HG02642 (cell line): ENCODE results near the gene PTPRJ.
"Not testable (repeated sequence)": the region's sequence is repeated elsewhere in the genome, so short reads cannot be mapped to it uniquely, and the experiment has no call there.

Source experiments
- ATAC-seq: cut with Tn5 transposase; IDR thresholded peaks from one replicate; pipeline ENCODE4 v1.9.1; 2021; ENCODE audit warnings: mild to moderate bottlenecking; ENCODE audit not compliant: unreplicated experiment, poor library complexity

Gene PTPRJ

DNA sequence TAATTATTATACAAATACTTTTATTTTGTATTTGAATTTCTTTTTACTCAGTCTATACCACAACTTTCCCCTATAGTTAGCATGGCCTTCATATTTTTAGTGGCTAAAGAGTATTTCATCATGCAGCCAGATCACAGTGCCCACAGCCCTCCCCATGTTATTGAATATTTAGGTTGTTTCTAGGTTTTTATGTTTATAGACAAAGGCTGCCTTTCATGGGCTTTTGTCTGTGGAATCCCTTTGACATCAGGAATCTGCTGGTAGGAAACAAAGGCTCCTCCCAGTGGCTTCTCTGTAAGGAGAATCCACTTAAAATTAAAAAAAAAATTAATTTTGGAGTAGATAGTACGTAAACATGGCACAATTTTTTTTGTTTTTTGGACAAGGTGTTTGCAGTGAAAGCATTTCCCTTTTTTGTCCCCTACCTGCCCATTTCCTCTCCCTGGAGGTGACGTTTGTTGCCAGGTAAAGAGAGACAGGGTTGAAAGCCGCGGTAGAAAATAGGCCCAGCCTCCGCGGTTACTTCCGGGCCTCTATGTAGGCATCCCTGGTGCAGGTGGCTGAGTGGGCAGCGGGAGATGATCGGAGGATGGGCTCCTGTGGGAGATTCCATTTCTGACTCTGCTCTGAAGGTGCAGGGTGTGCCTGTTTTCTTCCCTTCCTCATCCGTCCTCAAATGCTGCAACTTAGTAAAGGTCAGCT, 154.0 kb downstream of the PTPRJ start:
- ATAC-seq = no peak

DNA sequence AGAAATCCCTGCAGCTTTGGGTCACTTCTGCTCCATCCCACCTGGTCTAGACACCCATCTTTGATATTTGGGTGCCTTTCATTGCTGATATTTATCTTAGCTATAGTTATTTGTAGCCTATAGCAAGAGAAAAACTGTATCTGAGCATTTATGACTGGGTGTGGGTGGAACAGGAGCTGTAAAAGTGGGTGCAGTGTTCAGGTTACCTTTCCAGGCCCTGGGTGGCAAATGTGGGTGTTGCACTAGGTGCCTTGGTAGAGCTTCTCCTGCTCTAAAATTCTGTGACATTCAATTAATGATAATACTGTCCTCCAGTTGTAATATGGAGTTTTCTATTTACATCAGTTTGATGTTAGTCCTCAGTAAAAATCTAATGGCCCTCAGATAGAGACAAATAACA, 157.9 kb downstream of the PTPRJ start:
- no peak for ATAC-seq

DNA sequence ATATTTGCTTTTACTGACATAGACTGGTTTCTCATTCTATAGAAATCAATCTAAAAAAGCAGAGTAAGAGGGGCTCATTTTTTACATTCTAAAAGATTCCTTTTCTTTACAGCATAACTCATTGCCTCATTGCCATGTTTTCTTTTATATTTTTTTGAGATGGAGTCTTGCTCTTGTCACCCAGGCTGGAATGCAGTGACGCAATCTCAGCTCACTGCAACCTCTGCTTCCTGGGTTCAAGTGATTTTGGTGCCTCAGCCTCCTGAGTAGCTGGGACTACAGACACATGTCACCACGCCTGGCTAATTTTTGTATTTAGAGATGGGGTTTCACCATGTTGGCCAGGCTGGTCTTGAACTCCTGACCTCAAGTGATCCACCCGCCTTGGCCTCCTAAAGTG, 159.5 kb downstream of the PTPRJ start:
- not testable (repeated sequence) for ATAC-seq

DNA sequence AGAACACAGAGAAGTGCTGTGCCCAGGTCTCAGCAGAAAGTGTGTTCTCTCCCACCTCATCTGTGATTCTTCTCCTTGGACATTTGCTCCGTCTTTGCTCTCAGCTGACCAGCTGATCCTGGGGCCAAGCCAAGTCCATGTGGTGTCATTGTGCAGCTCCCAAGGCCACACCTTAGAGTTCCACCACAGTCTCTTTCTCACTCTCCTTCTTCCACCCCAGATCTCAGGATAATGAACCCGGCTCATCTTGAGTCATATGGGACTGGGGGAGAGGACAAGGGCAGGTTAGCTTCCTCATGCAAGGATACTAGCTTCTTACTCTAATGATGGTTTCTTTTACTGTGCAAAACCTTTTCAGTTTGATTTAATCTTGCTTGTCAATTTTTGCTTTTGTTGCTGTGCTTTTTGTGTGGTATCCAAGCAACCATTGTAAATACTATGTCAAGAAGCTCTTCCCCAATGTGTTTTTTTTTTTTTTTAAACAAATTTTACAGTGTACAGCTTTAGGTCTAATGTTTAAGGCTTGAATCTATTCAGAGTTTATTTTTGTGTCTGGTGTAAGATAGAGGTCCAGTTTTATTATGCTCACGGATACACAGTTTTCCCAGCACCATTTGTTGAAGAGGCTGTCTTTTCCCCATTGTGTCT, 161.2 kb downstream of the PTPRJ start:
- no peak for ATAC-seq

DNA sequence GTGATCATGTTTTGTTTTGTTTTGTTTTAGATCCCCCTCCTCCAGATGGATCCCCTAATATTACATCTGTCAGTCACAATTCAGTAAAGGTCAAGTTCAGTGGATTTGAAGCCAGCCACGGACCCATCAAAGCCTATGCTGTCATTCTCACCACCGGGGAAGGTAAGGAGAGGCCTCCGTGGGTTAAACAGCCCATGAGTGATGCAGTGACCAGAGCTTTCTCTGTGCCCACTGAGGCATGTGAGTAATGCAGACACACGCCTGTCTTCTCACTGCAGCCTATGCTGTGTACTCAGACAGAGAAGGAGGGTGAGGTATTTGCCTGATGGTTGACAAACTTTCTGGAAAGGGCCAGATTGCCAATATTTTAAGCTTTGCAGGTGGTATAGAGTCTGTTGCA, 162.5 kb downstream of the PTPRJ start:
- no peak for ATAC-seq

DNA sequence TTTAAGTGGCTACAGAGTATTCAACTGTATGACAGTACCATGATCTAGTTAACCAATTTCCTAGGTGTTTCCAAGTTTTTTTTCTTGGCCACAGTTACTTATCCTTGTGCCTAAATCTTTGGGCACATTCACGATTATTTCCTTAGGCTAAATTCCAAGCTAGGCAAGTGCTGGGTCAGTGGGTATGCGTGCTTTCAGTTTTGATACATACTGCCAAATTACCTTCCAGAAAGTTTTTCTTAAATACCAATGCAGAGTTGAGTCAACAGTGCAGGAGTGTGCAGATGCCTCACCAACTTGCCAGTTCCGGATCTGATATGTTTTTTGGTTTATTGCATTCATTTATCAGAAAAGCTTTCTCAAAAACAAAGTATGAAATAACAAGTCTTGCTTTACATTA, 168.4 kb downstream of the PTPRJ start:
- no peak for ATAC-seq

DNA sequence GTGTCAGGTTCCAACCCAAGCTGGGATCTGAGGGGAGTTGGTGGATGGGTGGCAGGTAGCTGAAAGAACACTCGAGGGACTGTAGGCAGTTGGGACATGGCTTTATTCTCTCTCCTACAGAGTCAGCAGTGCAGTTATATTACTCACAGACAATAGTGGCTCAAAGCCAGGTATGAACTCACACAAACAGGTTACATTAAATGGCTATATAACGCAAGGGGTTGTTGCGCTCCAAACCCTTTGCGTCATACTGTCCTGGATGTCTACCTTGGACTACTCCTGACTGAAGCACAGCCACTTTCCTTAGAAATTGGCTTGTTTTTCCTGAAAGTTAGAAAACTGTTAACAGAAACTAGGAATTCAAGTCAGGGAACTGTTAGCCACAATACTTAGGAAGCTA, 169.9 kb downstream of the PTPRJ start:
- ATAC-seq = no peak

DNA sequence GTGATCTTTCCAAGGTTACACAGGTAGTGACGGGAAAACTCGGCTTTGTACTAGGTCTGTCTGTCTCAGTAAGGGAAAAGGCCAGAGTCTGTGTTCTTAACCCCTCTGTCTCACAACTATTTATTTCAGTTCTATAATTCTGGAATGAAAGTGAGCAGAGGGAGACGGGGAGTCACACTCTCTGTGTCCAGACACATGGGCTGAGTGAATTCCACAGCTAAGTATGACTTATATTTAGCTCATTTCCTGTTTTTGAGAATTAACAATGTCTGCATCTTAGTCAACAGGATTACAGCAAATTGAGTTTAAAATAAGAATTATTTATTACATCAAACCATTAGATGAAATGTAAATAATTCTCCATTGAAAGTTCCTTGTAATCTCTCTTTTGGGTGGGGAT, 173.8 kb downstream of the PTPRJ start:
- ATAC-seq = no peak

DNA sequence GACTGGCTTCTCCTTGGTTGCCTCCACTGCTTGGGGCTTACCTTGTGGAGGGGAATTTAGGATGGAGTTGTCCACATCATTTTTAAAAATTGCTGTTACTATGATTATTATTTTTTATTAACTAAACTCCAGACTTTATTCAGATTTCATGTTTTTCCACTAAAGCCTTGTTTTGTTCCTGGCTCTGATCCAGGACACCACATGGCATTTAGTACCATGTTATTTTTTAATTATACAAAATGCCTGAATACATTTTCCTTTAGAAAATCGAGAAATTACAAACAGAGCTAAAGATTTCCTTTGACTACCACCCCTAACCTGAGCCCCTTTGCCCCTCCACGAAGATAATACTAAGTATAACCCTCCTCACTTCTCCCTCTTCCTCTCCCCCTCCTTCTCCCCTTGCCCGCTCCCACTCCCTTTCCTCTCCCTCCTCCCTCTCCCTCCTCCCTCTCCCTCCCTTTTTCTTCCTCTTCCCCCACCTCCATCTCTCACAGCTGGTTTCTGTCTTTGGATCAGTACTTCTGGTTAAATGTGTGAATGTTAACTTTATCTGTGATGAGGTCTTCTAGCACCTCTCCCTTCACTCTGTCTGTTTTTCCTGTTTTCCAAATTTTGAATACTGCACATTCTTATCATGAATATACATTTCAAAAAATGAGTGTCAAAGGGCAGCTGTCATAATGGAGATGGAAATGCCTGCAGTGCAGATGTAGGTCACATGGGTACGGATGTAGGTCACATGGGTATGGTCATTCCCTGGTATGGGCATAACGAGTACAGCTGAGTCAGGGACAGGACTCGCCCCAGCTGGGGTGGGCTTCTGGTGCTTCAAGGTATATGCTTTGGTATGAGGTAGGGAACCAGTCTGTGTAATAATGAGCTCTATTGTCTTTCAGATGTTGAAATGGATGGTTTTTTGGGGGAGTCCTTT, 181.9 kb downstream of the PTPRJ start:
- no peak for ATAC-seq

DNA sequence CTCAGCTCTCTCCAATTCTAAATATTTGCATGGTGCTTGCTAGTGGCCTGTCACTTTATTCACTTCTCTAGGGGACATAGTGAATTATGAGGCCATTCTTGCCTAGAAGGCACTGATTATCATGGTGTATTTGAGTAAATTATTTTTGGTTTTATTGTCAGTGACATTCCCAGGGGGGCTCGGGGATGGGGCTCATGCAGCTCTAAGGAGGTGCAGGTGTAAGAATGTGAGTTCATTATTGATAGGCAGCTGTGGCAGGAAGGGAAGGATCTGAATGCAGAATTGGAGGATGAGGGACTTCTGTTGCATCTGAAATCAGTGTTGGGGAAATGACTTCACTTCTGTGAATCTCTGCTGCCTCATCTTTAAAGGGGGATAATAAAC, 182.5 kb downstream of the PTPRJ start:
- ATAC-seq = no peak

DNA sequence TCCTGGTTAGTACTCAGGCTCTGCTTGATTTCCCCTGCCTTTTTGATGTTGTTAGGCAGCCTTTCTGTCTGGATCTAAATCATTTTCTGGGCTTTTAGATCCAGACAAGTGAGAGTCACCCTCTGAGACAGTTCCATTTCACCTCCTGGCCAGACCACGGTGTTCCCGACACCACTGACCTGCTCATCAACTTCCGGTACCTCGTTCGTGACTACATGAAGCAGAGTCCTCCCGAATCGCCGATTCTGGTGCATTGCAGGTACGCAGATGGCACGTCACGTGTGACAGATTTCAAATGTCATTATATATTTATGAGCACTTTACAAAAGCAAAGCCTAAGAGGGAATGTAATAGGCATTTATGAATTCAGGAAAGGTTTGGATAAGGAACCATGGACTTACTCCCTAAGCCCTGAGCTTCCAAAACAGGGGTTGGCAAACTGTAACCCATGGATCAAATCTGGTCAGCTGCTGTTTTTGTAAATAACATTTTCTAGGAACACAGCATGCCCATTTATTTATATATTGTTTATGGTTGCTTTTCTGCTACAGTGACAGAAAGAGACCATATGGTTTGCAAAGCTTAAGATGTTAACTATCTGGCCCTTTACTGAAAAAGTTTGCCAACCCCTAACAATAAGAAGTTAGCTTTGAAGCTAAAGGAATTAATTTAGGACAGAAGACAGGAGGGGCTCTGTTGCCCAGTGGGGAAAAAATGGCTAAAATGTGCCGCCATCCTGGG, 183.2 kb downstream of the PTPRJ start:
- no peak for ATAC-seq

DNA sequence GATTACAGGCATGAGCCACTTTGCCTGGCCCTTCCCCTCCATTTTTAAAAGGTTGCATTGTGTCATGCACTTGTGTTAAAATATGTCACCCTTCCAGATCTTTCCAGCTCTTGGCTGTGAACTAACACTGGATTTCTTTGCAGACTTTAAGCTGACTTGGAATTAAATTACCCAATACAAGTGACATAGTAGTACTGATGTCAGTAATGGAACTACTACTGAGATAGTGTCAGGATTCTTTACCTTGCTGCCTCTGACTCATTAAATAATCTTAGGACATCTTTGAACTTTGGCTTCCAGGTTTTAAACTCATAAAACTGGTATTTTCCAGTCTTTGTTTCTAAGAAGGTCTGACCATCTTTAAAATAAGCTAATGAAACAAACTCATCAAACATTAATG, 184.5 kb downstream of the PTPRJ start:
- ATAC-seq = no peak

DNA sequence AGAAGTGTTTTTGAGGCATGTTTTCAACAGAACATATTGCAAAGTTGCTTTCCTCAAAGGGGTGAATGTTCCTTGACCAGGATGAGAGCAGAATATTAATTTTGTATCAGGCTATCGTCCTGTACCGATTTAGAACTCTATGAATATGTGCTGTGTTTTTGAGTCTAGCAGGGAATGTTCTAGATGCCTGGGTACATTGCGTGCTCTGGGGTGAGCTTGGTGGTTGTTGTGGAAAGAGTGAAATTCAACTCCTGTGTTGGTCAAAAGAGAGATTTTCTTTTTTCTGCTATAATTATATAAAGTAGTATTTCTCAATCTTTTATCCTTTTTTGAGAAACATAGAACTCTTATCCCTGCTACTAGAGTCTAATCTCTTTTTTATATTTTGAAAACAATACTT, 185.1 kb downstream of the PTPRJ start:
- no peak for ATAC-seq

DNA sequence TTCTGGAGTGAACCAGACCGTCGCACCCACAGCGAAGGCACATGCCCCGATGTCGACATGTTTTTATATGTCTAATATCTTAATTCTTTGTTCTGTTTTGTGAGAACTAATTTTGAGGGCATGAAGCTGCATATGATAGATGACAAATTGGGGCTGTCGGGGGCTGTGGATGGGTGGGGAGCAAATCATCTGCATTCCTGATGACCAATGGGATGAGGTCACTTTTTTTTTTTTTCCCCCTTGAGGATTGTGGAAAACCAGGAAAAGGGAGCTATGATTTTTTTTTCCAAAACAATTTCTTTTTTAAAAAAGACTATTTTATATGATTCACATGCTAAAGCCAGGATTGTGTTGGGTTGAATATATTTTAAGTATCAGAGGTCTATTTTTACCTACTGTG, 187.0 kb downstream of the PTPRJ start:
- no peak for ATAC-seq

DNA sequence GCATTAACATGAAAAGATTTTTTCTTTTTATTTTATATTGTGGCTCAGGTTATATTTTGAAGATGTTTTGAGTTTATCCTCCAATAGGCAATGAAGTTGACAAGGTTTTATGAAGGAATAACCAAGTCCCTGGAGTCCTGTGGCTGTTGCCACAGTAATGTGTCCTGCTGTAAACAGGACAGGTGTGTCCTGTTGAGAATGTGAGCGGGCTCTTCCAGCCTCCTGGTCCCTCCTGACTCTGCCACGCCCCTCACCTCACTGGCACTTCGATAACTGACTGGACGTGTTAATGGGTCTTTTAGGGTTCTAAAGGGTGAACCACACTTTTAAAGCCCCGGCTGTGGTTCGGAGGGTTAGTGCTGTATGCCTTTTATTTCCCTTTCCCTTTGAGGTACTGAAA, 188.5 kb downstream of the PTPRJ start:
- no peak for ATAC-seq

DNA sequence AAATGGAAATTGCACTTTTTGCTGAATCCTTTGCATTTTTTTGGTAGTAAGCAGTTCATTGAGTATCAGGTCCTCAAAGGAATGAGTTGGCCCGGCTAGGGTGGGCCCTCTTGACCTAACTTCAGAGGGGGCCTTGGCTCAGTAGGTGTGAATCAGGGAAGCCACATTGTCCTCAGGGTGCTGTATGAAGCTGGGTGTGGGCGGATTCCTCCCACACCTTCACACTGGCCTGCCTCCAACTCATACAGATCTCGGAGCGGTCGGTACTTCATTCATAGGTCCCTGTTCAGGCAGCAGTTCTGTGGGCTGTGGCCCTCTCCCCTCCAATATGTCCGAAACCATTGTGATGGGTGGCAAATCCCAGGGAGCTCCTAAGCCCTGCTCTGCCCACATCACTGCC, 188.9 kb downstream of the PTPRJ start:
- no peak for ATAC-seq

DNA sequence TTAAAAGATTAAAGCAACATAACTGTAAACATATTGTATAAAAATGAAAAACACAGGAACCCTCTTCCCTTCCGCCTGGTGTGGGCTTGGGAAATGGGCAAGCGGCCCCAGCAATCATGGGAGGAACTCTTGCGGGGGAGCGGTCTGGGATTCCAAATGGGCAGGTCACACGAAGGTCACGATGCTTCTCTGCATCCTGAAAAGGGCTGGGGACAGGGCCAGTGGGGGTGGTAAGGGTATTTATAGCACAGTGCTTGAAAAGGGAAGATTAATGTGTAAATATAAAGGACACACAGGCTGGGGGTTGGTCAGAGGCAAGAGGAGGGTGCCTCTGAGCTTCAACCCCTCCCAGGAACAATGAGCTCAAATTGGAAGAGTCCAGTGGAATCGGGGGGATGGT, 189.4 kb downstream of the PTPRJ start:
- ATAC-seq = no peak

DNA sequence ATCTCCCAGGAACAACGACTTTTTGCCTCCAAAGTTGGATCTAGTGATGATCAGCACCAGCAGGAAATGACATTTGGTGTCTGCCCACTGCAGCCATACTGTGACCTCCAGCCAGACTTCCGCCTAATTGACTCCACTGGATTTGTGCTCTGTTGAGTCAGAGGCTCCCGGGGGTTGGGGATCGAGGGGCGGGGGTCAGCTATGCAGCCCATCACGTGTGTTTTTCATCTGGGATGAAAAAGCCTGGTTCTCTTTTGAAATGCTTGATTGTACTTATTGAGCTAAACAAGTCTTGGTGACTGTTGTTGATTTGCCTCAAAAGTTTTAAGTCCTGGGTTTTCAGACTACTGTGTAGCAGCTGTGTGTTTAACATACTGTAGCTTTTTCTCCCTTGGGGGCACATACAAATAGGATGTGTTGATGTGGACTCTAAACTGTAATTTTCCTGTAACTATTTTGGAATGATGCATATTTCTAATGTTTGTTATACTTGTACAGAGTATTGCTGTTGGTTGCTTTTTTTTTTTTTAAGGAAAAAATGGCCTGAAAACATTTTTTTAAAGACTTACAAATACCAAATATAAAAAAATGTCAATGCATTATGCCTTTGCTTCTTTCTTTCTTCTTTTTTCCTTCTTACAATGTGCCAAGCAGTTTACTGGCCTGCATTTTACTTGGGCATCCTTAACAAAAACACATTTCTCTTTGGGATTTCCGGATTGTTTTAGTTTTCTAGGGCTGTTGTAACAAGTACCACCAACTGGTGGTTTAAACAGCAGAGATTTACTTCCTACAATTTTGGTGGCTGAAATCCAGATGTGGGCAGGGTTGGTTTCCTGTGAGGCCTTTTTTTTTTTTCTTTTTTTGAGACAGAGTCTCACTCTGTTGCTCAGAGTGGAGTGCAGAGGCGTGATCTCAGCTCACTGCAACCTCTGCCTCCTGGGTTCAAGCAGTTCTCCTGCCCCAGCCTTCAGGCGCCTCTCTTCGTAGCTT, 190.2 kb downstream of the PTPRJ start:
- no peak for ATAC-seq

DNA sequence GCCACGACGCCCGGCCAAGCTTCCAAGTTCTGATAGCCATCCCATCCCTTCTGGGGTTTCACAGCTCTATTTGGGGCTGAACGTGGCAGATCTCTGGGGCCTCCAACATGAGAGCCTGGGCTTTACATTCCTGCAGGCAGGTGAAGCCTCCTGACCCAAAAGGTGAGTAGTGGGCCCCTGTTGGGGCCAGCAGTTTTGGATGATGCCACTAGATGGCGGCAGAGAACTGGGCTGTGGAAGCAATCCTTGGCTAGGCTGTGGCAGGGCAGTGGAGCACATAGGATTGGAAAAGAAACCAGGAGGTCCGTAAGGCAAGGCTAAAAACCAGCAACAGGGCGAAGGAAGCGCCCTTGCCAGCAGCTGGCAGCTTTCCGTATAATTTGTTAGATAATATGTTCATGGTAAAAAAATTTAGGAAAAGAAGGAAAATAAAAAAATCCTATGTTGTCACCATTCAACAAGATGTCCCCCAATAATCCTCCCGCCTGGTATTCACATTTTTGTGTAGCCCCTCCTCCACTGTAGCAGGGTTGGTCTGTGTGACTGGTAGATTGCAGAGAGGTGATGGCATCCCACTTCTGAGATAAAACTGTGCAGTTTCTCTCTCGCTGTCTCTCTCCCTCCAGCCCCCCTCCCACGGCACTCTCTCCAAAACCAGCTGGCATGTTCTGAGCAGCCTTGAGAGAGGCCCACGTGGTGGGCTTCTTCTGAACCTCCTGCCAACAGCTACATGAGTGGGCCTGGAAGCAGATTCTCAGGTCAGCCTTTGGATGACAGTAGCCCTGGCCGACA, 192.7 kb downstream of the PTPRJ start:
- peak; percentile 84 for ATAC-seq
